Subcutaneous adipose tissue (tissue), 4 donors: ENCODE measurements around the gene PLGRKT. TPM values are rescaled to one million over a fixed set of nuclear protein-coding genes. Genes with fewer than 3 reads are reported as not detected.
"Not testable (repeated sequence)": the region's sequence is repeated elsewhere in the genome, so short reads cannot be mapped to it uniquely, and the experiment has no call there.

Experiments used
- CTCF ChIP-seq: fragments of 450-650 bp; IDR thresholded peaks from one replicate; pipeline ENCODE4 v1.5.1; 2016; ENCODE audit warnings: low read depth, mild to moderate bottlenecking, control low read depth, antibody characterized with exemption, moderate library complexity
- total RNA-seq, 4 donors: library from RNA; depleted of rRNA; stranded (reverse); fragments of >200 nt; gene quantifications; one replicate each; pipeline ENCODE4 v1.1.0, GENCODE V29; 2016

PLGRKT gene
- total RNA-seq, 4 donors from 2014 or later = 10.2 to 17.8 (median 13.8) TPM

GRCh38 chr9:5355817-5356216 lies 81.9 kb downstream of the PLGRKT start:
- no peak for TF ChIP-seq CTCF

- no peak for TF ChIP-seq CTCF
These were observed 82.5 kb downstream of the PLGRKT start for GRCh38 chr9:5355226-5355625.

GRCh38 chr9:5354184-5354583 lies 83.5 kb downstream of the PLGRKT start:
- TF ChIP-seq CTCF = no peak

GRCh38 chr9:5352637-5353248 lies 85.0 kb downstream of the PLGRKT start:
- no peak for TF ChIP-seq CTCF

GRCh38 chr9:5338992-5339981 lies 98.4 kb downstream of the PLGRKT start, which contains the start of gene RLN1:
Gene RLN1 (minus strand): TSS chr9:5339876. CDS start chr9:5339746, 130 bp downstream.
- TF ChIP-seq CTCF = not testable (repeated sequence)

GRCh38 chr9:5336688-5337087 lies 101.0 kb downstream of the PLGRKT start:
- TF ChIP-seq CTCF = no peak

- no peak for TF ChIP-seq CTCF
These were observed 110.7 kb downstream of the PLGRKT start for GRCh38 chr9:5326893-5327548.
